Aorta (tissue), 5 donors: ENCODE data around the gene HOXD9. TPM values are rescaled to one million over a fixed set of nuclear protein-coding genes. Genes with fewer than 3 reads are reported as not detected.
A peak's percentile ranks its signal among the peaks of the same experiment; 100 is the strongest.

Experiments used
- ATAC-seq: fragments of 200-7000 bp; cut with Tn5 transposase; one replicate; pipeline ENCODE4 v1.9.1; 2022; ENCODE audit warnings: moderate library complexity; ENCODE audit not compliant: low FRiP score
- DNase-seq, 2 donors: peaks; one replicate each; pipeline ENCODE4 v3.0.0-alpha.2; 2020
- H3K27ac ChIP-seq, 2 donors: one replicate each; pipeline ENCODE4 v1.5.1; 2013; ENCODE audit warnings: low read length in 2 of 2, mild to moderate bottlenecking in 2 of 2, moderate library complexity in 2 of 2, control low read depth in 1 of 2, inconsistent platforms in 1 of 2, low read depth in 1 of 2
- H3K27me3 ChIP-seq, 2 donors: one replicate each; pipeline ENCODE4 v1.6.1; 2013; ENCODE audit warnings: control low read depth in 1 of 2, low read length in 1 of 2, mild to moderate bottlenecking in 1 of 2, moderate library complexity in 1 of 2; ENCODE audit not compliant: insufficient read depth in 2 of 2, control insufficient read depth in 1 of 2
- H3K36me3 ChIP-seq, 2 donors: one replicate each; pipeline ENCODE4 v1.6.1; 2013; ENCODE audit warnings: control low read depth in 1 of 2, low read length in 1 of 2, mild to moderate bottlenecking in 1 of 2; ENCODE audit not compliant: insufficient read depth in 2 of 2, control insufficient read depth in 1 of 2
- H3K4me1 ChIP-seq, 2 donors: one replicate each; pipeline ENCODE4 v1.6.1; 2013; ENCODE audit warnings: low read length in 2 of 2, control low read depth in 1 of 2, mild to moderate bottlenecking in 1 of 2, moderate library complexity in 1 of 2; ENCODE audit not compliant: insufficient read depth in 2 of 2, control insufficient read depth in 1 of 2
- H3K4me3 ChIP-seq, 2 donors: one replicate each; pipeline ENCODE4 v1.5.1; 2013; ENCODE audit warnings: low read length in 2 of 2, control low read depth in 1 of 2, mild to moderate bottlenecking in 1 of 2
- H3K9me3 ChIP-seq: one replicate; pipeline ENCODE4 v1.6.1; 2013; ENCODE audit warnings: mild to moderate bottlenecking, low read length; ENCODE audit not compliant: control insufficient read depth
- WGBS, 2 donors: extraction: QIAGEN DNeasy Blood & Tissue Kit; methylation state at CpG; one replicate each; pipeline ENCODE4 v1.1.7; 2013; 5-methylcytosine and 5-hydroxymethylcytosine counted together
- intact Hi-C, 2 donors: fragments of 100-400 bp; cut with DNase I; formaldehyde crosslinking; loops; one replicate each; pipeline versions ENCODE4 v1.14.2 to v1.15.0; 2022
- polyA plus RNA-seq, 2 donors: library from polyadenylated mRNA; stranded (reverse); fragments of 200-250 nt; gene quantifications; one replicate each; pipeline ENCODE4 v1.2.3, GENCODE V29; 2013
- total RNA-seq, 2 donors: library from RNA; stranded (reverse); fragmentation: NEBNext Ultra II Directional; extraction: Animal tissue kit (Norgen Biotek cat#: 25700); gene quantifications; one replicate each; pipeline ENCODE4 v1.2.1, GENCODE V29; 2021
- donor health status: healthy with polysubstance abuse.
- donor health status: Bipolar disorder and iron deficiency.
- donor health status: DM: no; HTN: no; CAD: no.
- donor health status: DM: no; HTN: no; CAD: no.
- donor health status: DM: yes; HTN: yes; CAD: no.

The HOXD9 gene
- total and polyA plus RNA-seq, 4 donors: 0.08 to 2.3 (median 1.8) TPM; not detected in 1

DNA sequence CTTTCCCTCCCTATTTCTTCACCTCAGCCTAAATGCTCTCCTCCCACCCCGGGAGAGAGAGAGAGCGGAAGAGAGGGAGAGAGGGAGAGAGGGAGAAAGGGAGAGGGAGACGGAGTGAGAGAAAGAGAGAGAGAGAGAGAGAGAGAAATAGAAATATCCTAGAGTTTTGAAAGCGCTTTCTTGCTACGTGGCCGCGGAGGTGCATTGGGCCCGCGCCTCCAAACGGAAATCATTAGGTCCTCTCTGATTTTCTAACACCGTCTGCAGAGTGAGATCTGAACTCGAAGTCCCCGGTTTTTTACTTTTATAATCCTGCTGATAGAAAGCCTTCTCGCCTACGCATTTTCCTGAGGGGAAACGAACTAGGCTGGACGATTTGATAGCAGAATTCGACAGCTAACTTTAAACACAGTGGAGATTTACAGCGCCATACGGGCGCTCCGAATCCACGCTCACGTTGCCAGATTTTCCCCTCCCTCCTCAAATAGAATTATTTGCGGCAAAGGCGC is 37.9 kb upstream of the HOXD9 start:
- Histone ChIP-seq H3K27me3 (no peaks in the 10 kb centered on the region), H3K4me1 (no peaks in the 10 kb centered on the region), H3K9me3 (peaks cover 2% of the 10 kb centered on the region), H3K27ac (no peak overlapping the region), H3K4me3 (no peak overlapping the region), H3K36me3 (no peaks in the 10 kb centered on the region)
- WGBS, 2 donors: 9 to 10% methylated on average over 24 to 26 of the region's 26 CpGs
- ATAC-seq (no peak), DNase-seq (no peak)
- intact Hi-C loops: loop anchor here (5.0 to 10.0 kb wide), 3 partner anchors 717 to 1750 kb away; partner anchors contain the start of gene SP9 (in 1 of the 2)

DNA sequence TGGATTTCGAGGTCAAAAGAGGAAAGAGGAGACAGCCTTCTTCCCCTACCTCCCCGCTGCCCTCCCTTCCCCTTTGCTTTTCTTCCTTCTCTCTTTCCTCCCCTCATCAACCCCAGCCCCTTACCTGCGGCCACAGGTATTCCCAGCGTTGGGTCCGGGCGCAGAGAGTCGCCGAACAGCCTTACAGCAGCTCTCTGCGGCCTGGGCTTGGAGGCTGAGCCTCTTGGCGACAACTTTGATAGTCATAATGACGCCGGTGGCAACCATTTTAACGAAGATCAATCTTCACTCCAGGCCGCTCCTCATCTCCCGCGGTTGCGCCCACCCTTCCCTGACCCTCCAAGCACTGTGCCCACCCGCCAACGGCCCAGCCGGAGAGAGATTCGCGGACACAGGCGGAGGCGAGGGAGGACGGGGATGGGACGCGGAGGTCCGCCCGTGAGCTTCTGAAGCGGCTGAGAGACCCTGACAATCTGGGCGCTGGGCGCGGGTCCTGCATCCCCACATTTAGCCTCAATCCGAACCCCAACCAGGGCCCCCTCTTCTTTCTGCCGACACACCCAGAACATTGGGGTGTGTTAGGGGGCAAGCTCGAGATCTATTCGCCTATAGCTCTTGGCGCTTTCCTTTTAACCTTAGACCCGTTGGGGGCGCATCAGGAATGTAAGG is 37.3 kb upstream of the HOXD9 start:
- no peaks in the 10 kb centered on the region for H3K27me3 ChIP-seq
- H3K36me3 ChIP-seq: no peaks in the 10 kb centered on the region
- no peak overlapping the region for H3K4me3 ChIP-seq
- DNase-seq (no peak), ATAC-seq (no peak)
- H3K27ac ChIP-seq: no peak overlapping the region
- intact Hi-C loops: loop anchor here (5.0 to 10.0 kb wide), 3 partner anchors 718 to 1750 kb away; partner anchors contain the start of gene SP9 (in 1 of the 2)
- H3K4me1 ChIP-seq: no peaks in the 10 kb centered on the region
- 8 to 11% methylated on average over 39 to 40 of the region's 40 CpGs for WGBS, 2 donors
- H3K9me3 ChIP-seq: peaks cover 2% of the 10 kb centered on the region

DNA sequence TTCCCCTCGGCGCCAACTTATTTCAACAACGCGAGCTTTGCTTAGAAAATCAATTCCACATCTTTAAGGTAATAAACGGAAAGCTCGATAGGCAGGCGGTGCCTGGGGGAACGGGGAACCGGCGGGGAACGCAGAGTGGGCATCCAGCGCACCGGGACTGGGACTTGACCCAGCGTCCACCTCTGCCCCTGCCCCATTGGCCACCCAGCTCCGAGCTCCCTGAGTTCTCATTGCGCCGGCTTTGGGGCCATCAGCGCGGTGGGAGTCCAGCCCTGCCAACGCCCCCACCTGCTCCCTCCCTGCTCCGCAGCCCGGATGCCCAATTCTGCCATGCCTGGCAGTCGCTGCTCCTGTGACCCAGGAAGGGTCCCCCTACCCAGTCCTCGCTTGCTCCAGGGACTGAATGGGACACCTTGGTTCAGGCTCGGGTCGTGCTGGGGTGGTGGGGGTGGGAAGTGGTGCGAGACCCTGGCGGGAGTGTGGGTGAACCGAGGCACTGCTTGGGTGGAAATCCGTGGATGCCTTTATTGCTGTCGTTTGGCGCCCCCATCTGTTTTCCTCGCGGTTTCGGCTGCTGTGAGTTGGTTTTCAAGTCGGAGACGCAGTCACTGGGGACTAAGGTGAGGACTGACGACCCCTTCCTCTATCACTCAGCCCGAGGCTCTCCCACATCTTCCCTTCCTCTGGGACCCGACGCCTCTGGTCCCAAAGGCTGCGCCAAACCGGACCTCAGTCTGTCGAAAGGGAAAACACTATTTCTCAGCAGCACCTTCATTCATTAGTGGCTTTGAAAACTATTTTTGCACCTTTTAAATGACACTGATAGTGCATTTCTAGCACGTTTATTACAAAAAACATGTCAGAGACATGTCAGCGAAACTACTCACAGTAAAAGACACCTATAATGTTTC is 36.4 kb upstream of the HOXD9 start:
- intact Hi-C loops: loop anchor here (1.0 to 10.0 kb wide), 4 partner anchors 396 to 1751 kb away; partner anchors contain the start of gene SP9 (in 1 of the 2)
- ATAC-seq (no peak), DNase-seq (peak in 1 of 2 donors; percentile 80)
- no peak overlapping the region for H3K27ac ChIP-seq
- 3 to 5% methylated on average over 45 to 46 of the region's 46 CpGs for WGBS, 2 donors
- no peaks in the 10 kb centered on the region for H3K27me3 ChIP-seq
- no peaks in the 10 kb centered on the region for H3K36me3 ChIP-seq
- peaks cover 2% of the 10 kb centered on the region for H3K9me3 ChIP-seq
- H3K4me3 ChIP-seq: no peak overlapping the region
- H3K4me1 ChIP-seq: no peaks in the 10 kb centered on the region

DNA sequence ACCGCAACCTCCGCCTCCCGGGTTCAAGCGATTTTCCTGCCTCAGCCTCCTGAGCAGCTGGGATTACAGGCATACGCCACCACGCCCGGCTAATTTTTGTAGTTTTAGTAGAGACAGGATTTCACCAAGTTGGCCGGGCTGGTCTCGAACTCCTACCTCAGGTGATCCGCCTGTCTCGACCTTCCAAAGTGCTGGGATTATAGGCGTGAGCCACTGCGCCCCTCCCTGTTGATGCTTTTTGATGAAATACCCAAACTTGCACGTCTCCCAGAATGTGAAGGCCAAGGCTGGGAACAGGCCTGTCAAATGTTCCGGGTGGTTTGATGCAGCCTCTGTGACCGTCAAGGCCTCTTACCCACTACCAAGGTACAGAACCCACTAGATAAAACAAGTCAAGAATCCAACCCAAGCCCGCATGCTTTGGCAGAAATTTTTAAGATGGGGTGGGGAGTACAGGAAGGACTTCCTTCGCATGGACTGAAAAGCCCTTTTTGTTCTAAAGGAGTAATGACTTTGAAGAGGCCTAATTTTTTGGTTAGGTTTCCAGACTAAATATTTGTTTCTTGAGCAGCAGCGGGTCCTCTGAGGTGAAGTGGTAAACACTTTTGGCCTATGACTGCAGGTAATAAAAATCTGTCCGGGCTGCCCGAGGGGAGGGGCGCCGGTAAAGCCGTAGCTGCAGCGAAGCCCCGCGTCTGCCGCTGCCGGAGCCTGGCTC is 35.0 kb upstream of the HOXD9 start:
- H3K4me1 ChIP-seq: no peaks in the 10 kb centered on the region
- DNase-seq (no peak), ATAC-seq (no peak)
- no peaks in the 10 kb centered on the region for H3K27me3 ChIP-seq
- intact Hi-C loops: loop anchor here (2.0 to 10.0 kb wide), 4 partner anchors 397 to 1753 kb away; partner anchors contain the start of gene SP9 (in 1 of the 2)
- no peak overlapping the region for H3K27ac ChIP-seq
- 50 to 54% methylated on average over 29 of the region's 29 CpGs for WGBS, 2 donors
- no peaks in the 10 kb centered on the region for H3K36me3 ChIP-seq
- H3K4me3 ChIP-seq: peak overlapping the region in 1 of 2 donors; percentile 12
- peaks cover 2% of the 10 kb centered on the region for H3K9me3 ChIP-seq

DNA sequence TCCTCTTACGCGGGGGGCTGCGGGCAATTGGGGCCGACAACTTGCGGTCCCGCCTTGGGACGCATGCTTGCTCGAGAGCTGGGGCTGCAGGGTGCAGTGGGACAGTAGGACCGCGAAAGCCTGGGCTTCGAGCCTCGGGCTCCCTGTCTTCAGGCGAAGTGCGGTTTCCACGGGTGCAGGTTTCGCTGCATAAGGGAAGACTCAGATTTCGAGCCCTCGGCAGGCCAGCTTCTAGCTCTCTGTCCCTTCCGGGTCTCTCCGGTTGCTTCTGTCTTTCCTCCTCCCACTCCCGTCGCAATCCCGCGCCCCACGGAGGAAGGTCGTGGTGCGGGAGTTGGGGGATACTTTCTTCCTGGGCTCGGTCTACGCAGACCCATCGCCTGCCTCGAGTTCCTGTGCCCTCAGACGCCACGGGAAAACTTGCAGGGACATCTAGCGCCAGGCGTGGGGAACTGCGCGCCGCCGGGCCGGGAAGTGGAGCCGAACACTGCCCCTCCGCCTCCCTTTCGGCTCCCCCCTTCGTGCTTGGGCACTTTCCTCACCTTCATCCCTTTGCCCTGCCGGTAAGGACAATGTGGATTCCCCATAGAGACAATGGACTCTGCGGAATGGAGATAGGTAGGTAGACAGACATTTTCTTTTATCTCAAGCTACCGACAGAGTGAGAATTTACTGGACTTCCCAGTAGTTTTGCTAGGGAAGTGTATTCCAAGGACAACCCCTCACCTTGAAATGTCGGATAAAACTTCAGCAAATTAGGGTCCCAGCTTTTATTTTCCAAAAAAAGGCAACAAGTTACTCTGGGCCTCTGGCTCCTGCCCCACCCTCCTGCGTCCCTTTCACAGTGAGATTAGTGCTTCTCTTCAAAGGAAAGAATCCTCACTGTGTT is 34.2 kb upstream of the HOXD9 start:
- H3K27me3 ChIP-seq: no peaks in the 10 kb centered on the region
- peak; percentile 86 for ATAC-seq
- 6 to 8% methylated on average over 48 to 49 of the region's 49 CpGs for WGBS, 2 donors
- DNase-seq: peak in 1 of 2 donors; percentile 89
- H3K36me3 ChIP-seq: no peaks in the 10 kb centered on the region
- peaks cover 2% of the 10 kb centered on the region for H3K9me3 ChIP-seq
- H3K27ac ChIP-seq: no peak overlapping the region
- H3K4me3 ChIP-seq: peak overlapping the region in 1 of 2 donors; percentile 12
- intact Hi-C loops: loop anchor here (2.0 to 10.0 kb wide), 4 partner anchors 397 to 1753 kb away; partner anchors contain the start of gene SP9 (in 1 of the 2)
- no peaks in the 10 kb centered on the region for H3K4me1 ChIP-seq

DNA sequence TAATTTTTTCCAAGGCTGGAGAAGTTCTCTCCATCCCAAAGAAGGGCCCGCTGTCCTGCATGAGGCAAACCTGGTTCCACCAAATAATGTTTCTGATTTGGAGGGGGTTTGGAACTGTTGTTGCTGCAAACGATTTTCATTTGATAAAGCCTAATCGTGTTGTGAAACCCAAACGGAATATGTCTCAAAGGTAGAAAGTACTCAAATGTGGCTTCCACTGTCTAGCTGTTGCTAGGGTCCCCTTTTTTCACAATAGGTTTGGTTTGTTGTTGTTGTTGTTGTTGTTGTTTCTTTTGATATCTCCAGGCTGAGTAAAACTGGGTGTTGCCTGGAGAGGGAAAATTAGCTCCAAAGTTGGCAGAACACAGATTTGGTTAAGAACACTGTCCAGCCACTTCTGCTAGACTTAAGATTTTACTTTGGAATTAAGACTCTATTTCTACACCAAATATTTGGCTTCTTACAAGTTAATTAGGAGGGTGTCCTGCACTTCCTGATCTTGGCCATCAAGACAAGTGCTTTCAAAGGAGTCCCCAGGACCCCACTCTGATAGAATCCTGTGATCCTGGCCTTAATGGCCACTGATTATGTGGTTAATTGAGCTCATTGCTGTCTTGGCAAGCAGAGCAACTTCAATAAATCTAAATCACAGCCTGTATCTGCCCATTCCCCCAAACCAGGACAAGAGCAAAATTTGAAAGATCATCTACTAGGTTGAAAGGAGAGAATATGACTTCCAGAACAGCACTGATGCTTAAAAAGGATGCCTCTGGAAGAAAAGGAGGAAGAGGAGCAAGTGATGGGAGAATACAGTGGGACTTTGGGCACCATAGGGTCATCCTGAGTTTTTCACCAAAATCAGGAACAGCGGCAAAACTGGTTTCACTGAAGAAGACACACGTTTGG is 33.3 kb upstream of the HOXD9 start:
- Histone ChIP-seq H3K27me3 (no peaks in the 10 kb centered on the region), H3K4me1 (no peaks in the 10 kb centered on the region), H3K4me3 (no peak overlapping the region), H3K9me3 (no peaks in the 10 kb centered on the region), H3K27ac (no peak overlapping the region), H3K36me3 (no peaks in the 10 kb centered on the region)
- intact Hi-C loops: loop anchor here (2.0 to 10.0 kb wide), 4 partner anchors 398 to 1754 kb away; partner anchors contain the start of gene SP9 (in 1 of the 2)
- ATAC-seq: no peak
- DNase-seq: no peak
- 14 to 16% methylated on average over 6 of the region's 6 CpGs for WGBS, 2 donors

DNA sequence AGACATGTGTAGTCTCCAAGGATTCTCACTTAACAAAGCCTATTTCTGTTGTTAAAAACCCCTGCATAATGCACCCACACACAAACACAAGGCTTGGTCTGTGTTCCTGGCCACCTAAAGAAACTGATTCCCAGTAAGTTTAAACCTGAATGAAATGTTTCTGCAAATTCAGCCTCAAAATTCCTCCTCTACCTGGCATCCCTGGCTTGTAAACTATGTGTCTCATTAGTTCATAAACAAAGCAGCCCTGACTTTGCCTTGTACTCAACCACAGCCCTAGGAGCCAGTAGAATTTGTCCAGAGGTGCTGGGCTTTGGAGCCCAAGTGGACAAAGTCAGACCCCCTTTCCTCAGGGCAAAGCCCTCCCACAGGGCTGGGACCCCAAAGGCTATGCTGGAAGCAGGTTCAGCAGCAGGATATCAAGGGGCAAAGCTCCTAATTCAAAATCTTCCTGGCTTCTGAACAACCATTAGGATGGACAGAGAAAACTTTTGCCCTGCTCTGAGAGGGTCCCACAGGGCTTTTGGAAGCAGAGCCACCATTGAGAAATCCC is 32.6 kb upstream of the HOXD9 start:
- Histone ChIP-seq H3K36me3 (no peaks in the 10 kb centered on the region), H3K27me3 (no peaks in the 10 kb centered on the region), H3K9me3 (no peaks in the 10 kb centered on the region), H3K4me1 (no peaks in the 10 kb centered on the region), H3K27ac (no peak overlapping the region), H3K4me3 (no peak overlapping the region)
- ATAC-seq (no peak), DNase-seq (no peak)
- intact Hi-C loops: loop anchor here (2.0 to 10.0 kb wide), 5 partner anchors 399 to 1755 kb away; partner anchors contain the start of genes ATP5MC3 (in 1 of the 2) and SP9 (in 1 of the 2)
